Stomach (tissue), 4 donors: ENCODE measurements around the gene DSE.

ENCODE experiments used
- POLR2A ChIP-seq, 4 donors: fragments of 450-650 bp; IDR thresholded peaks; one replicate each; pipeline ENCODE4 v1.6.1; 2016; ENCODE audit warnings: antibody characterized with exemption in 4 of 4, control low read depth in 2 of 4, mild to moderate bottlenecking in 1 of 4, moderate library complexity in 1 of 4
- TF ChIP-seq, protein P1 (sequence below), 7 experiments: fragments of 450-650 bp in 4 of 7; fragments of 200-600 bp in 3 of 7; sonication (generic) in 3 of 7; IDR thresholded peaks; one replicate each; pipeline ENCODE4 v1.5.1; 2016 to 2019; ENCODE audit warnings: antibody characterized with exemption in 7 of 7, control low read depth in 2 of 7, mild to moderate bottlenecking in 1 of 7

DNA sequence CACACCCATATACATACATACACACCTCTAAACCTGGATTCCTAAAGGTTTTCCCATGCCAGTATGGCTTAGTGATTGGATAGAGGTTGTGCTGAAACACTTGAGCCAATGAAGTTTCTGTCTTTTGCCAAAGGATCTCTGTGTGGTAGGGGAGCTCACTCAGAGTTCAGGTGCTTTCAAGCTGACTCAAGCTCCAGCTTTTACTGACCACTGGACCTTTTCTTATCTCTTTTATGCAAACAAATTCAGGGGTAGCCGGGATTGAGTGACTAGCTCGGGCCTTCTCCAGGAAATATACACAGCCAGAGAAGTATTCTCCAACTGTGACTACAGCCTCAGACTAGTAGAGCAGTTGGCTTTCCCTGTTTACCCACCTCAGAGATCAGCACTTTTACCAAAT, 21.5 kb upstream of the DSE start:
- TF ChIP-seq, protein P1, sequence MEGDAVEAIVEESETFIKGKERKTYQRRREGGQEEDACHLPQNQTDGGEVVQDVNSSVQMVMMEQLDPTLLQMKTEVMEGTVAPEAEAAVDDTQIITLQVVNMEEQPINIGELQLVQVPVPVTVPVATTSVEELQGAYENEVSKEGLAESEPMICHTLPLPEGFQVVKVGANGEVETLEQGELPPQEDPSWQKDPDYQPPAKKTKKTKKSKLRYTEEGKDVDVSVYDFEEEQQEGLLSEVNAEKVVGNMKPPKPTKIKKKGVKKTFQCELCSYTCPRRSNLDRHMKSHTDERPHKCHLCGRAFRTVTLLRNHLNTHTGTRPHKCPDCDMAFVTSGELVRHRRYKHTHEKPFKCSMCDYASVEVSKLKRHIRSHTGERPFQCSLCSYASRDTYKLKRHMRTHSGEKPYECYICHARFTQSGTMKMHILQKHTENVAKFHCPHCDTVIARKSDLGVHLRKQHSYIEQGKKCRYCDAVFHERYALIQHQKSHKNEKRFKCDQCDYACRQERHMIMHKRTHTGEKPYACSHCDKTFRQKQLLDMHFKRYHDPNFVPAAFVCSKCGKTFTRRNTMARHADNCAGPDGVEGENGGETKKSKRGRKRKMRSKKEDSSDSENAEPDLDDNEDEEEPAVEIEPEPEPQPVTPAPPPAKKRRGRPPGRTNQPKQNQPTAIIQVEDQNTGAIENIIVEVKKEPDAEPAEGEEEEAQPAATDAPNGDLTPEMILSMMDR (IDR thresholded peaks at IDR 0.05), result no peak
- TF ChIP-seq POLR2A (IDR thresholded peaks at IDR 0.05), result no peak
